GM18508 (cell line): ENCODE measurements around the gene SLC12A2.

Source experiments
- ATAC-seq: cut with Tn5 transposase; IDR thresholded peaks from one replicate; pipeline ENCODE4 v1.9.1; 2021; ENCODE audit warnings: moderate number of reproducible peaks; ENCODE audit not compliant: insufficient read depth, unreplicated experiment

The SLC12A2 gene

GRCh38 chr5:128216860-128217531 is 133.4 kb downstream of the SLC12A2 start:
- no peak for ATAC-seq

GRCh38 chr5:128220841-128221240 is 137.3 kb downstream of the SLC12A2 start:
- ATAC-seq, result no peak

GRCh38 chr5:128224336-128224735 is 140.8 kb downstream of the SLC12A2 start:
- no peak for ATAC-seq

GRCh38 chr5:128225245-128226030 is 141.9 kb downstream of the SLC12A2 start:
- ATAC-seq, result no peak

- no peak for ATAC-seq
Observed at GRCh38 chr5:128228008-128228407, 144.4 kb downstream of the SLC12A2 start.

DNA sequence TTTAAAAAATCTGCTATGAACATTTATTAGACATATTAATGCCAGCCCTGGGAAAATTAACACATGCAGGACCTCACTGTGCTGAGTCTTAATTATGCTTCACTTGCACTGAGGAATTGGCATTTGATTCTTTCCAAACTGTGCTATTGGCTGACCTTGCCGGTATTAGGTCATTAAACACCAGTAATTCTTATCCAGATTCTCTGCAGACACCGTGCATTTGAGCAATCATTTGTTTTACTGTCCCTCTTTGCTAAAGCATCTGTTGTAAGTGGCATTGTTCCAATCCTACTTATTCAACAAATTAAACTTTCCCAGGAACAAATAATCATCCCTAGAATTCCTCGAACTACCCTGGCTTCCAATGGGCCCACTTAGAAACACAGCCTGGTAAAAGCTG is 145.0 kb downstream of the SLC12A2 start:
- no peak for ATAC-seq

DNA sequence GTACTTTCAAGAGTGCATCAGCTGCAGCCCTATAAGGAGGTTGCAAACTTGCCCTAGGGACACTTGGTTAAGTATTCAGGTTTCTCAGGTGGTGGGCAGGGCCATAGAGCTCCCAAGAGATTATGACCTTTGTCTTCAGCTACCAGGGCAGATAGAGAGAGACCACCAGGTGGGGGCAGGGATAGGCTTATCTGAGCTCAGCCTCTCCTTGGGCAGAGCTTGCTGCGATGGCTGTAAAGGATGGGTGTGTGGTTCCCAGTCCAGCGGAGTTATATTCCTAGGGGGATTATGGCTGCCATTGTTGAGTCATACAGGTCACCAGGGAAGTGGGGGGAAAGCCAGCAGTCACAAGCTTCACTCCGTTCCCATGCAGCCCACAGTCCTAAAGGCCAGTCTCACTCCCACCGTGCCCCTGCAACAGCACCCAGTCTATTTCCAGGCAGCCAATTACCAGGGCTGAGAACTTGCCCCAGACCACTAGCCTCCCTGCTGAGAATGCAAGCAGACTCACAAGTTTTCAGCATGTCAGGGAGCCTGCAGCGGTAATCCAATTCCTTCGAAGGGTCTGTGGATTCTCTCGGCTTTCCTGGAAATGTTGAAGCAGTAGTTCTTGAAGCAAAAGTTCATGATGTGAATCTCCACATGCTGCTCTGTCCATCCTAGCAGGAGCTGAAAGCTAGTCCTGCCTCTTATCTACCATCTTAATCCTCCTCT is 151.5 kb downstream of the SLC12A2 start:
- ATAC-seq, result no peak

DNA sequence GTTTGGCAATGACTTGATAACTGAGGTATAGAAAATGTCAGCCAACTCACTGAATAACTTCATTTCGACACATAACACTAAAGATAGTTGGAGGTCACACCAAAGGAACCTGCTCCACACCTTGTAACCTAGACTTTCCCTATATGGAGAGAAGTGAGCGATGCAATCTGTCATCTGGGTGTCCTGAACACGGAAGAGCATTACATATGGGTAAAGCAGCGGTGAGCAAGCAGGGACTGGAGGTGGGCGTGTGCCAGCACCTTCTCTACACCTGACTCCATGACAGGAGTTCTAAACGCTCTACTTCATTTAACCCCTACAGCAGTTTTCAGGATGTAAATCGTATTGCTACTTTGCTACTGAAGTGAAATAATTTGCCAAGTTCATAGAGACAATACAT is 152.8 kb downstream of the SLC12A2 start:
- no peak for ATAC-seq

DNA sequence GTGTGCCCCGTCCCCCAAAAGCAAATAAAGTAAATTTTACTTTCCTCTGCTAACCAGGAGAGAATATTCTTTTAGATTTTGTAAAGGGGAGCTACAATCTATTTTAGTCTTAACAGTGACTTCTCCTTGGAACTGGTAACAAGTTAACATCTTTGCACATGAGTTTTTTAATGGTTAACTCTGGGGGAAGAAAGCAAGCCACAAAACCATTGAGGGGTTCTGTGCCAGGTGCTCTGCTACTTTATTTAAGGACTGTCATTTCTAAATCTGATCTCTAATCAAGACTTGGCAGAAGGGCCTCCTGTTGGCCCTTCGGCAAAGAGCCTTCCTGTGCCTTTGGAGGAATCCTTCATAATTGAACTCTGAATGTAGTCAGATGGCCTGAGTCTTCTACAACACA is 153.4 kb downstream of the SLC12A2 start:
- no peak for ATAC-seq

DNA sequence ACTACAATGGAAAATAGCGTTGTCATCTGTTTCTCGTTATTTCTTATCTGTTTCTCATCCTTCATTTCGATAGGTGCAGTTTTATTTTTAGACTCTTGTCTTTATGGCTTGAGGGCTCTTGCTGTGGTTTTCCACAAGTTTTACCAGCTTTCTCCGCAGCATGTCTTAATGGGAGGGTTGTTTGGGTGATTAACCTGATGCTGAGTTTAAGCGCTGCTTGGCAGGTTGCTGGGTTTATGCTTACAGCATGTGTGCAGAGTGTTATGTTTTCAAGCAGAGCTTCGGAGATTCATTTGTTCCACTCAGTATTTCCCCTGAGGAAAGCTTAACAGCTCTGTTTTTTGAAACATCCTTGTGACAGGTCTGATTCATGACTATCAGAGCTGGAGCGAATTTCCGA is 154.0 kb downstream of the SLC12A2 start:
- ATAC-seq, result no peak
